HG03060 (cell line): ENCODE data around the gene RNASEH1.
"Not testable (repeated sequence)": the region's sequence is repeated elsewhere in the genome, so short reads cannot be mapped to it uniquely, and the experiment has no call there.

Source experiments
- ATAC-seq: cut with Tn5 transposase; IDR thresholded peaks from one replicate; pipeline ENCODE4 v1.9.1; 2021; ENCODE audit warnings: low read depth, moderate number of reproducible peaks; ENCODE audit not compliant: unreplicated experiment

The RNASEH1 gene

GRCh38 chr2:3522961-3523421 is 35.1 kb downstream of the RNASEH1 start:
- ATAC-seq, result no peak

GRCh38 chr2:3520591-3520990 is 37.5 kb downstream of the RNASEH1 start:
- ATAC-seq, result no peak

- peak; percentile 32 for ATAC-seq
Observed at GRCh38 chr2:3519255-3520205, 38.6 kb downstream of the RNASEH1 start, which contains the start of gene ADI1. Gene ADI1 (minus strand): TSS chr2:3519531. CDS start chr2:3519487, 44 bp downstream.

GRCh38 chr2:3518496-3519254 is 39.5 kb downstream of the RNASEH1 start:
- ATAC-seq, result peak; percentile 56

GRCh38 chr2:3517948-3518495 is 40.1 kb downstream of the RNASEH1 start:
- ATAC-seq, result peak; percentile 12

GRCh38 chr2:3516831-3517230 is 41.3 kb downstream of the RNASEH1 start:
- ATAC-seq, result no peak

GRCh38 chr2:3515438-3515837 is 42.7 kb downstream of the RNASEH1 start:
- ATAC-seq, result not testable (repeated sequence)

- ATAC-seq, result no peak
Observed at GRCh38 chr2:3513026-3513810, 44.9 kb downstream of the RNASEH1 start.

- ATAC-seq, result no peak
Observed at GRCh38 chr2:3512086-3512485, 46.0 kb downstream of the RNASEH1 start.

- no peak for ATAC-seq
Observed at GRCh38 chr2:3505771-3506170, 52.4 kb downstream of the RNASEH1 start.

- ATAC-seq, result no peak
Observed at GRCh38 chr2:3504741-3505140, 53.4 kb downstream of the RNASEH1 start.

- ATAC-seq, result no peak
Observed at GRCh38 chr2:3503483-3503882, 54.6 kb downstream of the RNASEH1 start.

GRCh38 chr2:3503046-3503445 is 55.1 kb downstream of the RNASEH1 start:
- no peak for ATAC-seq

- ATAC-seq, result no peak
Observed at GRCh38 chr2:3500326-3500899, 57.7 kb downstream of the RNASEH1 start.

- no peak for ATAC-seq
Observed at GRCh38 chr2:3498783-3499394, 59.2 kb downstream of the RNASEH1 start.

GRCh38 chr2:3496708-3497080 is 61.4 kb downstream of the RNASEH1 start:
- not testable (repeated sequence) for ATAC-seq
